H9 (cell line): Measurements from ENCODE around the gene IQCN. TPM values are rescaled to one million over a fixed set of nuclear protein-coding genes. Genes with fewer than 3 reads are reported as not detected.
"Not testable (repeated sequence)": the region's sequence is repeated elsewhere in the genome, so short reads cannot be mapped to it uniquely, and the experiment has no call there.

Experiments used
- DNase-seq: peaks from one replicate; pipeline ENCODE4 v3.0.0-alpha.2; 2017
- H2AFZ ChIP-seq: one replicate; pipeline ENCODE4 v1.6.1; 2013; ENCODE audit warnings: mild to moderate bottlenecking, low read length, control low read depth, moderate library complexity
- H2AK5ac ChIP-seq: 2 replicates; pipeline ENCODE4 v1.6.1; 2013; ENCODE audit warnings: low read length, control low read depth, mixed read lengths; ENCODE audit not compliant: insufficient read length
- H2BK120ac ChIP-seq: one replicate; pipeline ENCODE4 v1.6.1; 2013; ENCODE audit warnings: low read depth, mild to moderate bottlenecking, low read length, control low read depth, inconsistent platforms; ENCODE audit not compliant: poor library complexity, severe bottlenecking
- H2BK12ac ChIP-seq: 2 replicates; pipeline ENCODE4 v1.6.1; 2013; ENCODE audit warnings: low read length, control low read depth, mixed read lengths, low read depth; ENCODE audit not compliant: insufficient read length
- H2BK15ac ChIP-seq: 2 replicates; pipeline ENCODE4 v1.6.1; 2013; ENCODE audit warnings: low read depth, low read length, control low read depth
- H2BK20ac ChIP-seq: one replicate; pipeline ENCODE4 v1.6.1; 2013; ENCODE audit warnings: low read depth, mild to moderate bottlenecking, low read length, control low read depth, inconsistent platforms; ENCODE audit not compliant: poor library complexity, severe bottlenecking
- H2BK5ac ChIP-seq: 2 replicates; pipeline ENCODE4 v1.6.1; 2013; ENCODE audit warnings: low read length, control low read depth, mixed read lengths; ENCODE audit not compliant: insufficient read length
- H3K14ac ChIP-seq: 2 replicates; pipeline ENCODE4 v1.6.1; 2013; ENCODE audit warnings: low read length, control low read depth; ENCODE audit not compliant: insufficient read depth
- H3K18ac ChIP-seq: 2 replicates; pipeline ENCODE4 v1.6.1; 2013; ENCODE audit warnings: low read depth, mild to moderate bottlenecking, mixed read lengths, low read length, control low read depth; ENCODE audit not compliant: insufficient read length
- H3K23ac ChIP-seq: 2 replicates; pipeline ENCODE4 v1.6.1; 2013; ENCODE audit warnings: low read length, control low read depth, mixed read lengths, low read depth; ENCODE audit not compliant: insufficient read length
- H3K23me2 ChIP-seq: 2 replicates; pipeline ENCODE4 v1.6.1; 2013; ENCODE audit warnings: low read depth, mild to moderate bottlenecking, mixed read lengths, low read length, control low read depth; ENCODE audit not compliant: insufficient read length, poor library complexity, severe bottlenecking
- H3K27ac ChIP-seq: 2 replicates; pipeline ENCODE4 v1.5.1; 2013; ENCODE audit warnings: low read length, control low read depth, mixed read lengths, low read depth; ENCODE audit not compliant: insufficient read length
- H3K27me3 ChIP-seq: 2 replicates; pipeline ENCODE4 v1.6.1; 2013; ENCODE audit warnings: low read length, control low read depth, inconsistent platforms; ENCODE audit not compliant: insufficient read depth
- H3K4ac ChIP-seq: 2 replicates; pipeline ENCODE4 v1.6.1; 2013; ENCODE audit warnings: low read depth, mild to moderate bottlenecking, control low read depth, inconsistent platforms, low read length, moderate library complexity
- H3K4me1 ChIP-seq: 2 replicates; pipeline ENCODE4 v1.6.1; 2013; ENCODE audit warnings: low read length, control low read depth, inconsistent platforms; ENCODE audit not compliant: insufficient read depth
- H3K4me2 ChIP-seq: 2 replicates; pipeline ENCODE4 v1.6.1; 2013; ENCODE audit warnings: low read length, control low read depth, mixed read lengths; ENCODE audit not compliant: insufficient read length, insufficient read depth
- H3K56ac ChIP-seq: 2 replicates; pipeline ENCODE4 v1.6.1; 2013; ENCODE audit warnings: low read depth, mild to moderate bottlenecking, mixed read lengths, low read length, control low read depth; ENCODE audit not compliant: insufficient read length
- H3K79me1 ChIP-seq: 2 replicates; pipeline ENCODE4 v1.6.1; 2013; ENCODE audit warnings: low read depth, mild to moderate bottlenecking, moderate library complexity, low read length, control low read depth, inconsistent platforms; ENCODE audit not compliant: insufficient read depth, poor library complexity, severe bottlenecking
- H3K79me2 ChIP-seq: 2 replicates; pipeline ENCODE4 v1.6.1; 2013; ENCODE audit warnings: low read length, control low read depth, inconsistent platforms; ENCODE audit not compliant: insufficient read depth
- H3K9ac ChIP-seq: 2 replicates; pipeline ENCODE4 v1.6.1; 2013; ENCODE audit warnings: low read length, control low read depth, mixed read lengths; ENCODE audit not compliant: insufficient read length; ENCODE audit errors: extremely low read depth
- H3K9me3 ChIP-seq: one replicate; pipeline ENCODE4 v1.6.1; 2013; ENCODE audit warnings: low read depth, low read length, inconsistent platforms; ENCODE audit not compliant: control insufficient read depth
- H3T11ph ChIP-seq: one replicate; pipeline ENCODE4 v1.6.1; 2013; ENCODE audit warnings: mild to moderate bottlenecking, low read length, control low read depth, inconsistent platforms
- H4K20me1 ChIP-seq: one replicate; pipeline ENCODE4 v1.6.1; 2013; ENCODE audit not compliant: control insufficient read depth, insufficient read length, insufficient read depth
- H4K5ac ChIP-seq: 2 replicates; pipeline ENCODE4 v1.6.1; 2013; ENCODE audit warnings: low read depth, mild to moderate bottlenecking, mixed read lengths, low read length, control low read depth; ENCODE audit not compliant: insufficient read length
- H4K8ac ChIP-seq: replicated peaks from 2 replicates; pipeline ENCODE4 v1.6.1; 2013; ENCODE audit warnings: low read length, control low read depth, mixed read lengths, low read depth; ENCODE audit not compliant: insufficient read length
- H4K91ac ChIP-seq: 2 replicates; pipeline ENCODE4 v1.6.1; 2013; ENCODE audit warnings: low read depth, mild to moderate bottlenecking, moderate library complexity, mixed read lengths, low read length, control low read depth; ENCODE audit not compliant: insufficient read length
- H3K27ac Mint-ChIP-seq, 3 experiments: 2 replicates in 2 of 3; 3 replicates in 1 of 3; pipeline ENCODE4 v1.8.0; 2020 to 2021; ENCODE audit warnings: mixed read lengths in 3 of 3, mild to moderate bottlenecking in 1 of 3, moderate library complexity in 1 of 3
- H3K27me3 Mint-ChIP-seq: 2 replicates; pipeline ENCODE4 v1.8.0; 2021; ENCODE audit warnings: low read depth, mild to moderate bottlenecking, moderate library complexity, mixed read lengths
- H3K36me3 Mint-ChIP-seq, 3 experiments: 2 replicates in 2 of 3; 3 replicates in 1 of 3; pipeline ENCODE4 v1.8.0; 2020 to 2021; ENCODE audit warnings: low read depth in 3 of 3, mixed read lengths in 3 of 3; ENCODE audit not compliant: insufficient read depth in 1 of 3
- H3K4me1 Mint-ChIP-seq, 2 experiments: 2 replicates each; pipeline ENCODE4 v1.8.0; 2020; ENCODE audit warnings: mixed read lengths in 2 of 2
- H3K4me3 Mint-ChIP-seq, 2 experiments: 2 replicates in 1 of 2; 3 replicates in 1 of 2; pipeline ENCODE4 v1.8.0; 2020 to 2021; ENCODE audit warnings: mild to moderate bottlenecking in 2 of 2, mixed read lengths in 2 of 2, moderate library complexity in 1 of 2
- H3K9me3 Mint-ChIP-seq, 2 experiments: 2 replicates in 1 of 2; 3 replicates in 1 of 2; pipeline ENCODE4 v1.8.0; 2020; ENCODE audit warnings: mild to moderate bottlenecking in 2 of 2, mixed read lengths in 2 of 2, moderate library complexity in 1 of 2
- CTCF ChIP-seq: fragments of 200-600 bp; sonication (generic); conservative IDR thresholded peaks from 3 replicates; pipeline ENCODE4 v1.8.0; 2021; ENCODE audit warnings: antibody characterized with exemption, mild to moderate bottlenecking
- WGBS: extraction: QIAGEN DNeasy Blood & Tissue Kit; methylation state at CpG from one replicate; pipeline ENCODE4 v1.1.7; 2013; ENCODE audit warnings: missing lambda C conversion rate, low lambda C conversion rate, mixed read lengths; ENCODE audit not compliant: insufficient read length; ENCODE audit errors: extremely low coverage; 5-methylcytosine and 5-hydroxymethylcytosine counted together
- total RNA-seq: library from RNA; stranded (reverse); gene quantifications from 2 replicates; pipeline ENCODE4 v1.2.1, GENCODE V29; 2021

IQCN gene
- total RNA-seq, 1 experiment from 2014 or later: 0.39 TPM

- H3K23ac ChIP-seq: no peak overlapping the region
- H3K9me3 ChIP-seq: no peaks in the 10 kb centered on the region
- no peak for TF ChIP-seq CTCF
- H4K5ac ChIP-seq: no peak overlapping the region
- H2BK120ac ChIP-seq: no peak overlapping the region
- no peak overlapping the region for H3T11ph ChIP-seq
- no peak overlapping the region for H3K27ac Mint-ChIP-seq
- H4K8ac ChIP-seq: no peak overlapping the region
- H4K20me1 ChIP-seq: no peaks in the 10 kb centered on the region
- H3K56ac ChIP-seq: no peak overlapping the region
- H2BK20ac ChIP-seq: no peak overlapping the region
- H2AFZ ChIP-seq: no peak overlapping the region
- H3K14ac ChIP-seq: no peak overlapping the region
- peaks cover 4% of the 10 kb centered on the region for H3K23me2 ChIP-seq
- no peak overlapping the region for H3K4me2 ChIP-seq
- H3K79me1 ChIP-seq: no peaks in the 10 kb centered on the region
- no peak overlapping the region for H2AK5ac ChIP-seq
- H2BK15ac ChIP-seq: no peak overlapping the region
- WGBS: no CpG with 5 or more reads among the region's 14 CpGs
- no peaks in the 10 kb centered on the region for H3K9me3 Mint-ChIP-seq
- no peaks in the 10 kb centered on the region for H3K27me3 ChIP-seq
- H3K4me3 Mint-ChIP-seq: no peak overlapping the region
- H3K27me3 Mint-ChIP-seq: peaks cover 2% of the 10 kb centered on the region; the same call in 1 of the 2 replicates
- H3K4me1 Mint-ChIP-seq: peaks cover 5 to 16% of the 10 kb centered on the region in 2 experiments; a peak in 3 of 4 replicates
- H3K36me3 Mint-ChIP-seq: peaks cover 0 to 3% (median 0%) of the 10 kb centered on the region in 3 experiments; a peak in 1 of 7 replicates
- H2BK12ac ChIP-seq: no peak overlapping the region
- H3K4me1 ChIP-seq: no peaks in the 10 kb centered on the region
- no peak overlapping the region for H3K18ac ChIP-seq
- no peak for DNase-seq
- no peaks in the 10 kb centered on the region for H3K79me2 ChIP-seq
- H3K27ac ChIP-seq: no peak overlapping the region
- no peak overlapping the region for H3K4ac ChIP-seq
- H4K91ac ChIP-seq: no peak overlapping the region
- no peak overlapping the region for H2BK5ac ChIP-seq
- H3K9ac ChIP-seq: no peak overlapping the region
Observed at GRCh38 chr19:18211683-18212082, 62.6 kb downstream of the IQCN start.

DNA sequence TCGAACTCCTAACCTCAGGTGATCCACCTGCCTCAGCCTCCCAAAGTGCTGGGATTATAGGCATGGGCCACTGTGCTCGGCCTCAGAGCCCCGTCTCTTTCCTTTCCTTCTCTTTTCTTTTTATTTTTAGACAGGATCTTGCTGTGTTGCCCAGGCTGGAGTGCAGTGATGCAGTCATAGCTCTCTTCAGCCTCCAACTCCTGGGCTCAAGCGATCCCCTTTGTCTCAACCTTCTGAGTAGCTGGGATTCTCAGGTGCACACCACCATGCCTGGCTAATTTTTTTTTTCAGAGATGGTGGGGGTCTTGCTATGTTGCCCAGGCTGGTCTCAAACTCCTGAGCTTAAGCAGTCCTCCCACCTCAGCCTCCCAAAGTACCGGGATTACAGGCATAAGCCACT is 64.3 kb downstream of the IQCN start:
- not testable (repeated sequence) for H2BK120ac ChIP-seq, H3K18ac ChIP-seq, H3K14ac ChIP-seq, H2BK15ac ChIP-seq, H3K27ac ChIP-seq, H3K56ac ChIP-seq, H3K4ac ChIP-seq, H4K8ac ChIP-seq, DNase-seq, H3K9me3 Mint-ChIP-seq, H2AK5ac ChIP-seq, H3K23ac ChIP-seq, H3K9ac ChIP-seq, H3K4me1 ChIP-seq, H2AFZ ChIP-seq, H4K91ac ChIP-seq, H3K79me1 ChIP-seq, H3K23me2 ChIP-seq, H3K79me2 ChIP-seq, H2BK20ac ChIP-seq, H3K27me3 Mint-ChIP-seq, H3K4me3 Mint-ChIP-seq, H3K36me3 Mint-ChIP-seq, H3K27me3 ChIP-seq, H3K4me2 ChIP-seq, H2BK12ac ChIP-seq, H4K20me1 ChIP-seq, H3K27ac Mint-ChIP-seq, H4K5ac ChIP-seq, H3T11ph ChIP-seq, H2BK5ac ChIP-seq, H3K9me3 ChIP-seq
- peaks cover 5 to 27% of the 10 kb centered on the region in 2 experiments; a peak in 3 of 4 replicates for H3K4me1 Mint-ChIP-seq
- no CpG with 5 or more reads among the region's 5 CpGs for WGBS
